Stimulated activated CD8-positive, alpha-beta memory T cell treated with anti-CD3 and anti-CD28 coated beads, Interleukin-4, amount 100 ng/mL, for 24 hours (primary cell): Measurements from ENCODE around the gene NUTF2.
A peak's percentile ranks its signal among the peaks of the same experiment; 100 is the strongest.
"Not testable (repeated sequence)": the region's sequence is repeated elsewhere in the genome, so short reads cannot be mapped to it uniquely, and the experiment has no call there.

ENCODE experiments used
- DNase-seq: peaks from one replicate; pipeline ENCODE4 v3.0.0-alpha.2; 2020; ENCODE audit warnings: low read depth

NUTF2 gene

GRCh38 chr16:67846320-67847063, at the start of gene NUTF2:
Gene NUTF2 (plus strand): TSS chr16:67846933. CDS start chr16:67865131, 18,198 bp downstream.
- DNase-seq: peak; percentile 91

GRCh38 chr16:67800338-67800926, 46.3 kb upstream of the NUTF2 start:
- no peak for DNase-seq

DNA sequence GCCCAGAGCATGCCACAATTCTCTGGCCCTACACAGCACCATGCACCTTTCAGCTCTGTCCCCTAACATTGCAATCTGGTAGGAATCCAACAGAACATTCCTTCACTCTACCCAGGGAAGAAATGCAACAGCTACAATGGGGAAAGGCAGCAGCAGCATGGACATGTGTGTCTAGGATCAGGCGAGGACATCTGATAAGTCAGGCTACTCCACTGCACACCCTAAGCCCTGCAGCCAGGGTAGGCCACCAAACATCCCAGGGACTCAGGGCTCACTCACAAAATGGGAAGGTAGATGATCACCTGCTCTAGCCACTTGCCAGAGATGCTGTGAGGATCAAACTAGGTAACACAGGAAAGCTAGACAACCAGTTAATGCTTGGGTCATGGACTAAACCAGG, 45.5 kb upstream of the NUTF2 start:
- no peak for DNase-seq

DNA sequence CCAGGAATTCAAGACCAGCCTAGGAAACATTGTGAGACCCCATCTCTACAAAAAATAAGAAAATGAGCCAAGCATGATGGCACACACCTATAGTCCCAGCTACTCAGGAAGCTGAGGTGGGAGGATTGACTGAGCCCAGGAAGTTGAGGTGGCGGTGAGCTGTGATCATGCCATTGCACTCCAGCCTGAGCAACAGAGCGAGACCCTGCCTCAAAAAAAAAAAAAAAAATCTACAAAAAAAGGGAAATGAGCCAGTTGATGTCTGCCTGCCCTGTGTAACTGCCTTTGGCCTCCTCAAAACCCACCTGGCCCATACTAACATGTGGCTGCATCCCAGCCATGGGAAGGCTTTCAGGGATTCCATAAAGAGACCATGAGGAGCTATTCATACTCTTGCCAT, 44.9 kb upstream of the NUTF2 start:
- no peak for DNase-seq

DNA sequence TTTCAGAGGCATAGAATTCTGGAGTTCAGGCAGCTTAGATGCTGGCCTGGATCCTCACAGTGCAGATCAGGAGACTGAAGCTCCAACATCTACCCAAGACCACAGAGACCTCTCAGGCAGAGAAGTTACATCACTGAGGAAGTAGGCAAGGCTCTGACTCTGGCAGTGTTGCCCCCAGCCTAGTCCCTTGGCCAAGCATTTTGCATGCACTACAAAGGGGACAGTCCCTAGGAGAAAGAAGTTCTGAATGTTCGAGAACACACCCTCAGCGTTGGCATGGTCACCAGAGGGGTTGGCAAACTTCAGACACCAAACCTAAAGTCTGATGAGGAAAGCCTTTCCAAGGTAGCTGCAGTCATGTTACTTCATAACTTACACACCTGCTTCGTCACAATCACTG, 42.8 kb upstream of the NUTF2 start:
- no peak for DNase-seq

DNA sequence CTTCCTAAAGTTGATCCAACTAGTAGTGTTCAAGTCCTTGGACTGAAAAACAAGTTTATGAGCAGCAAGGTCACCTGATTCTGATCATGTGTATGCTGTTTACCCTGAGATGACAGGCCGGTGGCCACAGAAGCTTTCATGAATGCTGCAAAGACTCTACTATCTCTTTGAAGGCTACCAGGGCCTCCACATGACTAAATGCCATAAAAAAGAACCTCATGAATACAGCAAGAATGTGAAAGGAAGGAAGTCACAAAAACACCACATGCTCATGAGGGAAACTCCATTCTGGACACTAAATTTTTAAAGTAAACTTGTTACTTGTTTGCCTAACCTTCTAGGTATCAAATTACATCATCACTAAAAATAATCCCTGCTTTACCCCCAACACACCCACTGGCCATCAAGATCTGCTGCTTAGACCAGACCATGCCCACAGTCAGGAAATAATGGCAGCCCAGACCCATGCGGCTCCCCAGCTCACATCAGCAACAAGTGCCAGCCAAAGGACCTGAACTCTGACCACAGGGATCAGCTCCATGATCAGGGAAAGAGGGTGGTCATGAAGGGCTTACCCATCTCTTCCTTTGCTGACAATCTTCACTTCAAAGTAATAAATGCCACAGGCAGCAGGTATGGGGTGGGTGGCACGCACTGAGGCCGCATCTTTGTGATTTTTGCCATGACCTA, 41.7 kb upstream of the NUTF2 start:
- DNase-seq: no peak

- DNase-seq: no peak
Observed at GRCh38 chr16:67805718-67806427, 40.9 kb upstream of the NUTF2 start.

DNA sequence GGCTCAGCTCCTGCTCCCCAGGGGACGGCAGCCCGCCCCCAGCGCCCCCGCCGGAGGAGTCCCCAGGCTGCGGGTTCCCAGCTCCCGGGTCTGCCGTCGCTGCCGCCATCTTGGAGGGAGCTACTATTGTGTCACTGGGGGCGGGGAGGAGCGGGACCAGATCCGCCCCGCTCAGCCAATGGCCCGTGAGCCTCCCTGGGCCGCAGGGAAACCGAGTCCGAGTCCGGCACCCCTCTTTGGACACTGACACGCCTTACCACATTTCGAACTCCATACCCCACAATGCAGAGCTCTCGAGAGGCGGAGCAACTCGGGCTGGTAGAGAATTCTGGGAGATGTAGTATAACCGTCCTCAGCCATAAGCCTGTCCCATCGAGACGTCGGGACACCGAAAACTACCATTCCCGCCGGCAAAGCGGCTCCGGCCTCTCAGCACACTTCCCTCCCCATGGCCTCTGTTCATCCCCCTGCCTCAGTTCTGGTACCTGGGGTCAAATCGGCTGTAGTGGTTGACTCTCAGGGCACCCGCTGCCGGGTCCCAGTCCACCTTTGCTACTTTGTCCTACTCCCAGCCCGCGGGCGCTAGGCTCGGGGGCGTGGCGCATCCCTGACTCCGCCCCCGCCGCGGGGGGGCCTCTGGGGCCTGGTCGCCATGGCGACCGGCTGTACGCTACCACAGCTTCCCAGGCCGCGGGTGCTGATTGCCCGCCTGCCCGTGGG, 40.1 kb upstream of the NUTF2 start, which contains the start of the genes RANBP10 and TSNAXIP1:
Gene RANBP10 (minus strand): TSS at position 133 of the 720 bp plus-strand sequence. CDS start 24 bp downstream, at position 109.
Gene TSNAXIP1 (plus strand): TSS at position 462 of the 720 bp plus-strand sequence. CDS start 261 bp downstream, outside the sequence.
- peak; percentile 93 for DNase-seq

GRCh38 chr16:67807148-67807682, 39.5 kb upstream of the NUTF2 start:
- no peak for DNase-seq

DNA sequence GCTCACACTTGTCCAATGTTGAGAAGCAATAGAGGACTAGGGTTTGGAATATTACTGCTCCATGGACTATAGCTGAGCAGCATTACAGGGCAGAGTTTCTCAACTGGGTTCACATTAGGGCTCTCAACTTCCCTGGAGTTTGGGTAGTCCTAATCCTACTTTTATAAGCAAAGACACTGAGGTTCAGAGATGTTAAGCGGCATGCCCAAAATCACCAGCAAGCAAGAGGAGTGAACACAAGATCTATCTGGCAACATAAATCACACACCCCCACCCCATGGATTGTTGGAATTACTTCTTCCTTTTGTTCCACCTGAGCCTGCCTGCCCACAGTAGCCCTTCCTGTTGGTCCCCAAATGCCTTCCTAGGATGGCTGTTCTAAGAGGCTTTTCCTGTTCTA, 34.8 kb upstream of the NUTF2 start:
- no peak for DNase-seq

- DNase-seq: no peak
Observed at GRCh38 chr16:67814567-67814966, 32.2 kb upstream of the NUTF2 start.

DNA sequence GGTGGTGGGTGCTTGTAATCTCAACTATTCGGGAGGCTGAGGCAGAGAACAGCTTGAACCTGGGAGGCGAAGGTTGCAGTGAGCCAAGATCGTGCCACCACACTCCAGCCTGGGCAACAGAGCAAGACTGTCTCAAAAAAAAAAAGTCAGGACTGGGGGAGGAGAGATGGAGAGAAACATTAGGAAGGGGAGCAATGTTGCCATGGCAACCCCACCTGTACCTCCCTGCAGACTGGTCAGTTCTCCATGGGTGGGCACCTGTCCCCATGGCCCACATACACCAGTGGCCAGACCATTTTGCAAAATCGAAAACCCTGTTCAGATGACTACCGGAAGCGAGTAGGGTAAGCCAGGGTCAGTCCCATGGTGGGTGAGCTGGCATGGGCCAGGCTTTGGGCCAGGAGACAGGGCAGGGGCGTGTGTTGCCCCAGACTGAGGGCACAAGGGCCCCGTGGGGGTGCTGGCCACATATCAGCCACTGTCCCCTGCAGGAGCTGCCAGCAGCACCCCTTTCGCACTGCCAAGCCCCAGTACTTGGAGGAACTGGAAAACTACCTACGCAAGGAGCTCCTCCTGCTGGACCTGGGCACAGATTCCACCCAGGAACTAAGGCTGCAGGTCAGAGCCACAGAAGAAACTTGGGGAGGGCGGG, 26.0 kb upstream of the NUTF2 start:
- DNase-seq: no peak

DNA sequence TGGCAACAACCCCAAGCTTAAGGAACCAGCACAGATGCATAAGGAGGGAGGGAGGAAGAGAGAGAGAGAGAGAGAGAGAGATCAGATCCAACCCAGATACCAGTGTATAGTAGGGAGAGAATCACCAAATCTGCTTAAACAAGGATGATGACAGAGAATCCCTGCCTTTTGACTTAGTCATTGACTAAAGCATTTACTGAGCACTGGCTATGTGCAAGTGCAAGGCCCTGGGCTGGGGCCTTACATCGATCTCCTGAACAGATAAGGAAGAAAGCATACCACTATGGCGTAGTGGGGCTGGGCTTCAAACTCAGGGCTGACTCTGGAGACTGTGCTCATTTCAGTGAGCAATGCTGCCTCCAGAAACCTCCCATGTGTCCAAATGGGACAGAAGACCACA, 24.2 kb upstream of the NUTF2 start:
- no peak for DNase-seq

GRCh38 chr16:67825119-67825518, 21.6 kb upstream of the NUTF2 start:
- no peak for DNase-seq

DNA sequence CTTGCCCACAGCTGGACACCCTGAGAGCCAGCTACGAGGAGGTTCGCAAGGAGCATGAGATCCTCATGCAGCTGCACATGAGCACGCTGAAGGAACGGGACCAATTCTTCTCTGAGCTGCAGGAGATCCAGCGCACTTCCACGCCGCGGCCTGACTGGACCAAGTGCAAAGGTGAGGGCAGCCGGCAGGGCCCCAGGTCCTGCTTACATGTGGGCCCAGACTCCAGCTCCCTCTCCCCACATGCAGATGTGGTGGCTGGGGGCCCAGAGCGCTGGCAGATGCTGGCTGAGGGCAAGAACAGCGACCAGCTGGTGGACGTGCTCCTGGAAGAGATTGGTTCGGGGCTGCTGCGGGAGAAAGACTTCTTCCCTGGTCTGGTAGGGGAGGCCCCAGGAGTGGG, 20.8 kb upstream of the NUTF2 start:
- DNase-seq: no peak

GRCh38 chr16:67828651-67829050, 18.1 kb upstream of the NUTF2 start:
- DNase-seq: no peak

DNA sequence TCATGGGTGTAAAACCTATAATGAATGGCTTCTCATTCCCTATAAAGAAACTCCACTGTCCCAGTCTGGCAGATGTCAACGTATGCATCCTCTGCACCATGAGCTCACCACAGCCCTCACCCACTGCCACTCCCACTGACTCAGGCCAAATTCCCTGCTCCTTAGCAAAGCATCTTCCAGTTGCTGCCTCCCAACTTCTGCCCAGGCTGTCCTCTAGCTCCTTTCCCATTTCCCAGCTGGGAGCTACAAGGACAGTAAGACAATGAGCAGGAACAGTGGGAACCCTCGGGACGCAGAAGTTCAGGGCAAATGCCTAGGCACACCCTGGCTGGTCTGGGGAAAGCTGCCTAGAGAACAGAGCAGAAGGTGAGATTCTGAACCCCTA, 13.7 kb upstream of the NUTF2 start:
- no peak for DNase-seq

DNA sequence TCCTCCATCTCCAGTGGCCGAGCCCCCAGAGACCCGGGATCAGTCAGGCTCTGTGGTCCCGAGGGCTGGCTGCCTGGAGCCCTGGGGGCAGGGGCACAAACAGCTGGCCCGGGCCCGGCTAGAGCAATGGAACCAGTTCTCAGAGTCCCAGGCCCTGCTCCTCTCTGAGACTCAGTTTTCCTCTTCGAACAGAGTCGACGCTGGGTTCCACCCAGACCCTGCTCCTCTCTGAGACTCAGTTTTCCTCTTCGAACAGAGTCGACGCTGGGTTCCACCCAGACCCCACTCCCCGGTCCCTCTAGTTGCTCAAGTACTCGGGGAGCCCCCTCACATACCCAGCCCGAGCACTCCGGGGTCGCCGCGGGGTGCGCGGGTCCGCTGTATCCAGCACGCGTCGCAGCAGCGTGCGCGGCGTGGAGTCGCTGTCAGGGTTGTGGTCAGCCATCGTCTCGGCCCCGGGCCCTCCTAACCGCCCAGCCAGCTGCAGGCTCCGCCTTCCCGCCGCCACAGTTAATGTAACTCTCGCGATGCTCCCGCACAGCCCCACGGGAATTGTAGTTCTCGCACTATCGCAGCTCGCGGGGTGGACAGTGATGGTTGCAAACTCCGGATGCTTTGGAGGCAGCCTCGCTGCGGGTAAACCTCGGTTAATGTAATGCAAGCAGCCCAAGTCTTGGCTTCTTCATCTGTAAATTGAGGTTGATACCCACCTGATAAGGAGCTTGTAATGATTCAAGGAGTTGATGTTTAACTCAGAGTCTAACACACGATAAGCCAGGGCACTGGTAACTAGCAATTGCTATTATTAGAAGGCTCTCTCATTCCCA, 13.1 kb upstream of the NUTF2 start:
- DNase-seq: peak; percentile 88

GRCh38 chr16:67834242-67834614, 12.5 kb upstream of the NUTF2 start:
- no peak for DNase-seq

DNA sequence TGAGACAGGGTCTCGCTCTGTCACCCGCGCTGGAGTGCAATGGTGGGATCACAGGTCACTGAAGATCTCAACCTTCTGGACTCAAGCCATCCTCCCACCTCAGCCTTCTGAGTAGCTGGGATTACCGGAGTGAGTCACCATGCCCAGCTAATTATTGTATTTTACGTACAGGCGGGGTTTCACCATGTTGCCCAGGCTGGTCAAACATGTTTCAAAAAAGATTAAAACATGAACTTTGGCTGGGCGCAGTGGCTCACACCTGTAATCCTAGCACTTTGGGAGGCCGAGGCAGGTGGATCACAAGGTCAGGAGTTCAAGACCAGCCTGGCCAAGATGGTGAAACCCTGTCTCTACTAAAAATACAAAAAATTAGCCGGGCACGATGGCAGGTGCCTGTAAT, 9.5 kb upstream of the NUTF2 start:
- DNase-seq: not testable (repeated sequence)
